Measurements from ENCODE around the gene RNASEH1. TPM values are rescaled to one million over a fixed set of nuclear protein-coding genes. Genes with fewer than 3 reads are reported as not detected.
A peak's percentile ranks its signal among the peaks of the same experiment; 100 is the strongest.

RNASEH1 gene, protein sequence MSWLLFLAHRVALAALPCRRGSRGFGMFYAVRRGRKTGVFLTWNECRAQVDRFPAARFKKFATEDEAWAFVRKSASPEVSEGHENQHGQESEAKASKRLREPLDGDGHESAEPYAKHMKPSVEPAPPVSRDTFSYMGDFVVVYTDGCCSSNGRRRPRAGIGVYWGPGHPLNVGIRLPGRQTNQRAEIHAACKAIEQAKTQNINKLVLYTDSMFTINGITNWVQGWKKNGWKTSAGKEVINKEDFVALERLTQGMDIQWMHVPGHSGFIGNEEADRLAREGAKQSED
- 10 to 100 TPM in 11 of 12 donors, not detected in 1; 10.1 to 21.0 (median 18.9) TPM for polyA plus RNA-seq (ENCODE audit: insufficient read length in 12 of 12)
- long read RNA-seq, donor 1, transcript RNASEH1-201 (8 exons, 1,887 nt), result major isoform, 9 of 5,066 reads
- long read RNA-seq, donor 1, partial matches to known transcripts, result 5,018 of 5,066 reads
- long read RNA-seq, donor 1, other reads (novel, unspliced or antisense), result 39 of 5,066 reads
- long read RNA-seq, donor 2, transcript RNASEH1-201 (8 exons, 1,887 nt), result major isoform, 16 of 33 reads
- long read RNA-seq, donor 2, partial matches to known transcripts, result 5 of 33 reads
- long read RNA-seq, donor 2, other reads (novel, unspliced or antisense), result 12 of 33 reads
- long read RNA-seq, donor 3, transcript RNASEH1-201 (8 exons, 1,887 nt), result major isoform, 9 of 9 reads
- long read RNA-seq, donor 3, partial matches to known transcripts, result 0 of 9 reads
- long read RNA-seq, donor 3, other reads (novel, unspliced or antisense), result 0 of 9 reads
- long read RNA-seq, donor 4, transcript RNASEH1-201 (8 exons, 1,887 nt), result major isoform, 9 of 1,505 reads
- long read RNA-seq, donor 4, partial matches to known transcripts, result 758 of 1,505 reads
- long read RNA-seq, donor 4, other reads (novel, unspliced or antisense), result 738 of 1,505 reads
- long read RNA-seq, donor 5, transcript RNASEH1-201 (8 exons, 1,887 nt), result major isoform, 12 of 17 reads
- long read RNA-seq, donor 5, partial matches to known transcripts, result 0 of 17 reads
- long read RNA-seq, donor 5, other reads (novel, unspliced or antisense), result 5 of 17 reads
- long read RNA-seq, donor 6, transcript RNASEH1-201 (8 exons, 1,887 nt), result major isoform, 7 of 2,625 reads
- long read RNA-seq, donor 6, partial matches to known transcripts, result 1,231 of 2,625 reads
- long read RNA-seq, donor 6, other reads (novel, unspliced or antisense), result 1,387 of 2,625 reads
- long read RNA-seq, donor 7, transcript RNASEH1-201 (8 exons, 1,887 nt), result major isoform, 9 of 9 reads
- long read RNA-seq, donor 7, partial matches to known transcripts, result 0 of 9 reads
- long read RNA-seq, donor 7, other reads (novel, unspliced or antisense), result 0 of 9 reads
- long read RNA-seq, donor 8, transcript RNASEH1-201 (8 exons, 1,887 nt), result major isoform, 14 of 4,909 reads
- long read RNA-seq, donor 8, partial matches to known transcripts, result 1,487 of 4,909 reads
- long read RNA-seq, donor 8, other reads (novel, unspliced or antisense), result 3,408 of 4,909 reads
- long read RNA-seq, donor 9, partial matches to known transcripts, result 9 of 14 reads
- long read RNA-seq, donor 9, other reads (novel, unspliced or antisense), result 0 of 14 reads
- long read RNA-seq, donor 10, transcript RNASEH1-201 (8 exons, 1,887 nt), result major isoform, 12 of 12 reads
- long read RNA-seq, donor 10, partial matches to known transcripts, result 0 of 12 reads
- long read RNA-seq, donor 10, other reads (novel, unspliced or antisense), result 0 of 12 reads
- long read RNA-seq, donor 11, transcript RNASEH1-201 (8 exons, 1,887 nt), result major isoform, 12 of 23 reads
- long read RNA-seq, donor 11, partial matches to known transcripts, result 5 of 23 reads
- long read RNA-seq, donor 11, other reads (novel, unspliced or antisense), result 6 of 23 reads

- peak; percentile 99 for DNase-seq
Measured at GRCh38 chr2:3558205-3559014, at the start of gene RNASEH1. Gene RNASEH1, minus strand, starts transcription at chr2:3558333. Its CDS starts 73 bp downstream, at chr2:3558260.

DNA sequence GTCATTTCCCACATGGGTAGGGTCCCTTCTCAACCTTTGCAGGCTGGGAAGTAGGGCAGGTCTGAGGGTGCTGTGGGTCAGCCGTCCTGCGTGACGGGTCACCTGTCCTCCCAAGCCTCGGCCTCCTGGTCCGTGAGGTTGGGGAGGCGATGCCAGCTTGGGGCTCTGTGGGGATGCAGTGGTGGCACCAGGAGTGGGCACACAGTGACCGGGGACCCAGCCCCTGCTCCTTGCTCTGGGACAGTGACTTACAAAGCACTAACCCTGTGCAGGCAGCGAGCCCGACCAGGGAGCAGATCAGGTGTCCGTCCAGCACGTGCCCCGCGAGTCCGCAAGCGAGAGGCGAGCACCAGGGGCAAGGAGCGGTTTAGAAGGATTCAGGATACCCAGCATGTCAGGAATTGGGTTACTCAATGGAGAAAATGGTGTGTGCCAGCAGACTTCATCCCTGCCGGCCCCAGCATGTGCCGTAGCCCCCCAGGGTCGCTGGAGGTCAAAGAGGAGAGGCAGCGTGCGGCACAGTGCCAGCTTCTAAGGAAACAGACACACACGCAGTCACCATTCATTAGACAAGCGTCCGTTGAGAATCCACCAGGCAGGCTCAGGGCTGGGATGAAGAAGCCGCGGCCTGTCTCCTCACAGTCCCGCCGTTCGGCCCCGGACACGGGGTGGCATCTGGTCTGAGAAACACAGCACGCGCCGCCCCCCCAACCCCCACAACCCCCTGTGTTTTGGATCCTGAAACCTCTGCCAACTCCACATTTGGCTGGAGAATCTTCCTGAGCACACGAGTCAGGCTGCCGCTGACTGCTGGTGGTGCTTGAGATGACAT lies 48.5 kb upstream of the RNASEH1 start:
- no peak for DNase-seq

GRCh38 chr2:3606028-3606369 lies 47.9 kb upstream of the RNASEH1 start:
- DNase-seq, result no peak

GRCh38 chr2:3604991-3605961 lies 47.1 kb upstream of the RNASEH1 start:
- DNase-seq, result peak; percentile 66

DNA sequence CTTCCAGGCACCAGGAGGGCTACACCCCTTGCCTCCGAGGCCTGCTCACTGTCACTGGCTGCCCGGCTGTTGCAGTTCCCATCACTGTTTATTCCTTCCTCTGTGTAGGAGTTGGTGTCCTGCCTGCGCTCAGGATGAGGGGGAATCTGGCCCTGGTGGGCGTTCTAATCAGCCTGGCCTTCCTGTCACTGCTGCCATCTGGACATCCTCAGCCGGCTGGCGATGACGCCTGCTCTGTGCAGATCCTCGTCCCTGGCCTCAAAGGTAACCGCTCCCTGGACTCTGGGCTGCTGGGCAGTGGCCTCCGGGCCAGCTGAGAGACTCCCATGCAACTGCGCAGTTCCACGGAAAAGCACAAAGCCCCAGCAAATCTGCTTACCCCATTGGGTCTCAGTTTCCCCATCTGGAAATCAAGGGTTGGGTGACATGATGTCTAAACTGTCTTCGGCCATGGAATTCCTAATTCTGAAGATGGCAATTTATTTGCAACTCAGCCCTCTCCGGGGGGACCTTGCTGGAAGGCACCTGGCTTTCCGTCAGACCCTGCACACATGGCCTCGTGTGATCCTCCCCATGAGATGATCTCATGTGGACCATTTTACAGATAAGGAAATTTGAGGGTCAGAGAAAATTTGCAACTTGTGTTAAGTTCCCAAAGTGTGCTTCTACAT lies 46.2 kb upstream of the RNASEH1 start:
- DNase-seq, result no peak

DNA sequence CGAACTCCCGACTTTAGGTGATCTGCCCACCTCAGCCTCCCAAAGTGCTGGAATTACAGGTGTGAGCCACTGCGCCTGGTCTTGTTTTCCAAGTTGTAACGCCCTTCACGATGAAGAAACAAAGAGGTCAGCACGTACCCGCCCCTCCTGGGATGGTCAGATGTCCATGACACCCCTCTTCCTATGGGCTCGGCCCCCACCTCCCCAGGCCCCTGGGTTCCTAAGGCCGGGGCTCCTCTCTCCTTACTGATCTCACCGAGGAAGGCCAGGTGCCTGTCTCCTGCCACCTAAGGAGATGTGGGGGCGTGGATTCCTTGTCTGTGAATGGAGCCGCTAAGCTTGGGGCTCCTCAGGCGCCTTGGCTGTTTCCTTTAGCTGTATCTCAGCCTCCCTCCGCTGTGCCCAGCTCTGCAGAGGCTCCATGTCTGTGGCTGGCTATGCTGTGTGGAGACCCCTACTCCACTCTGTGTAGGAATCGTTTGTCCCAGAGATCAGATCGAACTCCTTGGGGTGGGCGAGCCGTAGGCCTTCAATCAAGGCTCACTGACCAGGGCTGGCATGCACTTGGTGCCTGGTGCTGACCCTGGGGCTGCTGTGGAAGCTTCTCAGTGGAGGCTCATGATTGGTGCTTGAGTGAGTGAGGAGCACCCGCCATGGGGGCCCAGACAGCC lies 45.5 kb upstream of the RNASEH1 start:
- no peak for DNase-seq

- DNase-seq, result no peak
Measured at GRCh38 chr2:3602553-3603339, 44.6 kb upstream of the RNASEH1 start.

- DNase-seq, result no peak
Measured at GRCh38 chr2:3601561-3602271, 43.6 kb upstream of the RNASEH1 start.

DNA sequence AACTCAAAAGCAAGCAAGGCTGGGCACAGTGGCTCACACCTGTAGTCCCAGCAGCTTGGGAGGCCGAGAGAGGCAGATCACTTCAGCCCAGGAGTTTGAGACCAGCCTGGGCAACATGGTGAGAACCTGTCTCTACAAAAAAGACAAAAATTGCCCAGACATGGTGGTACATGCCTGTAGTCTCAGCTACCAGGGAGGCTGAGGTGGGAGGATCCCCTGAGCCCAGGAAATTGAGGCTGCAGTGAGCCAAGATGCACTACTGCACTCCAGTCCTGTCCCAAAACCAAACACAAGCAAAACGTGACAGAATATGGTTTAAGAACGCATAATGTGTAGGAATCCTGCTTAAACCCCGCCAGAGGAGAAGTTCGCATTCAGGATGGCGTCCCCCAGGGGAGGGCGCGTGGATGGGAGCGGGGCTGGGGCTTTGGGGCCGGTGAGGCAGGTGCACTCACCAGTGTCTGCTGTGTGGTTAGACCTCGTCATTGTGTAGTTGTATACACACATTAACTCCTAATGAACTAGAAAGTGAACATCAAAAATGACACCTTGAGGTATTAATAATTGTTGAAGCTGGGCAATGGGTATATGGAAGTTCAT lies 42.2 kb upstream of the RNASEH1 start:
- no peak for DNase-seq

DNA sequence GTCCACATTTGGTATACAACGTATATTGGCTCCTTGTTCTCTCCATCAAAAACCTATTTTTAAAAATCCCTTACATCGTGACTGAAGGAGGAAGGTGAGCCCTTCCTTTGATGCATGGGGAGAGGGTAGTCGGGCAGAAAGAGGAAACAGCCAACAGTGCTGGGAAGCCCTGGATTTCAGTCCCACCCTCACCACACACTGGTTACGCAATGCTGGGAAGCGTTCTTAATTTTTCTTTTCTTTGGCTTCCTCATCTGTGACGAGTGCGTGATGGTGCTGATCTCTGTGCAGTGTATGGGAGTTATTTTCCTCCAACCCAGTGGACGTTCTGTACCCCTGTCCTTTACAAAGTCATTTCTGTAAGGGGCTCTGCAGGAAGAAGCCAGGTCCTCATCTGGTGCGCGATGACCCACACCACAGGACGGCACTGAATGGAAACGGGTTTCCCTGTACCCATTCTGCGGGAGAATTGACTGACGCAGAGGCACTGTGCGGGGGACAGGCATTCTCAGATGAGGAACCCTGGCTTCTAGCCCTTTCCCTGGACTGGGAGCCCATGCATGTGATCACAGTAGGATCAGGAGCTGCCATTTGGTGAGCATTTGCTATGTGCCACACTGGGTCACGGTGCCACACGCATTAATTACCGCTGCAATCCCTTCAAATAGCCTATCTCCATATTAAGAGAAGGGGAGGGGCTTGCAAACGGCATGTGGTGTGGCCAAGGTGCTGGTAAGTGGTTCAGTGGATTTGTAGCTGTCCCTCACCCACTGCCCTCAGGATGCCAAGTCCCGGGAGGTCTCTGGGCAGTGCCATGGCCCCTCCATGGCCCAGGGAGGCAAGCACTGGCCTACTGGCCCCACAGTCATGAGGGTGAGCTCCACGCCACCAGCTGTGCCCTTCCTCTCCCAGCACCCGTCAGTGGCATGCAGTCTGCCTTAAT lies 41.0 kb upstream of the RNASEH1 start:
- DNase-seq, result no peak

DNA sequence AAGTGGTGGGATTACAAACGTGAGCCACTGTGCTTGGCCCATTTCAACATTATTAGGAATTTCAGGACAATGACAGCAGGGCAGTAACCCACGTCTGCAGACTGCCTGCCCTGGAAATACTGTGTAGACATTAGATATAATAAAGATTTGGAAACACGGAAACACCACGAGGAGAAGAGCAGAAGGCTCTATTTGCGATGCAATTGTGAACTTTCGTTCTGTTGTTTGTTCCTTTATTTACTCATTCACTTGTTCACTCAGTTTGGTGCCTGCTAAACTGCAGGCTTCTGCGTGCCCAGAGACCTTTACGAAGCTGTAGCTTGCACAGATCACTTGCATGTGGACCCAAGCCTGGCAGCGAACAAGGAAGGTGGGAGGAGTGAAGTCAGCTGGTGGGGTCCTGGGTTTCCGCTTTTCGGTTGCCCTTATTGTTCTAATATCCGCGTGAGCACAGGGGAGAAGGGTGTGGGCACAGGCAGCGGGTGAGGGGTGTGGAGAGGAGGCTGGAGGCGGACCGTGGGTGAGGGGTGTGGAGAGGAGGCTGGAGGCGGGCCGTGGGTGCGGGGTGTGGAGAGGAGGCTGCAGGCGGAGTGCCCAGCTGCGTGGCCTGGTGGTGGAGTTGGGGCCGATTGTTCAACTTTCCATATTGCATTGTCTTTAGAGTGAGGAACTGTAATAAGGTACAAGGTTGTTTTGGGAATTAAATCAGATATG lies 40.2 kb upstream of the RNASEH1 start:
- DNase-seq, result no peak

DNA sequence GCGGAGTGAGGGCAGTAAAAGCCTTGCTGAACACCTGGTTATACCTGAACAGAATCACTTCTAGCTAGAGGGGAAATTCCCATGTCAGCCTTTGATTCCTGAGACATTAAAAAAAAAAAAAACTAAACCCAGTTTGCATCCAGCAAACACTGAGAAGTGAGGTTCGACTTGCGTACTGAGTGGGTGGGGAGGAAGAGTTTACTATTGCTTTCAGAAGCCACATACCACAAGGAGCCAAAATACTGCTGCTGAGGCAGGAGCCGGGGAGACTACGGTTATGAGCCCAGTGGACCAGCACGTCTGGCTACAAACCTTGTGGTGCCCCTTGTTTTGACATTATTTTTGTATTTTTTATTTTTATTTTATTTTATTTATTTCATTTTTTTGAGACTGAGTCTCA lies 39.4 kb upstream of the RNASEH1 start:
- DNase-seq, result no peak

All from muscle of arm (tissue), 14 donors.